ENCODE results near the gene MSANTD4.
"Not testable (repeated sequence)": the region's sequence is repeated elsewhere in the genome, so short reads cannot be mapped to it uniquely, and the experiment has no call there.

Gene MSANTD4

GRCh38 chr11:106014035-106014434 lies 8.0 kb downstream of the MSANTD4 start:
- H3K9me3 ChIP-seq (replicated peaks; ENCODE audit: insufficient read depth, low read length), result no peaks in the 10 kb centered on the region
- H4K20me1 ChIP-seq (ENCODE audit: insufficient read depth, low read length), result no peaks in the 10 kb centered on the region
- no peak for TF ChIP-seq EZH2phosphoT487 (IDR thresholded peaks at IDR 0.05; ENCODE audit: low read length)
- no peak for TF ChIP-seq CTCF (IDR thresholded peaks at IDR 0.05; ENCODE audit: low read length)
- no peak for TF ChIP-seq EZH2 (optimal IDR thresholded peaks at IDR 0.05; ENCODE audit: low read depth, low read length)
- no peaks in the 10 kb centered on the region for H3F3A ChIP-seq (ENCODE audit: insufficient read depth, low read length)
- H3K4me3 ChIP-seq (ENCODE audit: low read length), result no peak overlapping the region
- H3K4me1 ChIP-seq (ENCODE audit: low read length), result no peaks in the 10 kb centered on the region
- H3K9me2 ChIP-seq (replicated peaks; ENCODE audit: insufficient read depth, low read length), result no peaks in the 10 kb centered on the region
- no peaks in the 10 kb centered on the region for H3K27me3 ChIP-seq (replicated peaks; ENCODE audit: insufficient read depth, low read length)
- peaks cover 20% of the 10 kb centered on the region for H3K79me2 ChIP-seq (ENCODE audit: low read length)
- no peak overlapping the region for H2AFZ ChIP-seq (ENCODE audit: low read length)
- peaks cover 7% of the 10 kb centered on the region; the same call in 1 of the 2 replicates for H3K36me3 ChIP-seq (replicated peaks; ENCODE audit: insufficient read depth, low read length)
- H3K4me2 ChIP-seq (ENCODE audit: low read depth, low read length), result no peak overlapping the region
- no peak for DNase-seq
- H3K27ac ChIP-seq (ENCODE audit: low read length), result no peak overlapping the region
- H3K9ac ChIP-seq (ENCODE audit: low read length), result no peak overlapping the region

GRCh38 chr11:106012744-106013143 lies 9.3 kb downstream of the MSANTD4 start:
- no peaks in the 10 kb centered on the region for H3K9me2 ChIP-seq (replicated peaks; ENCODE audit: insufficient read depth, low read length)
- H3K4me3 ChIP-seq (ENCODE audit: low read length), result no peak overlapping the region
- no peak overlapping the region for H2AFZ ChIP-seq (ENCODE audit: low read length)
- H3K4me1 ChIP-seq (ENCODE audit: low read length), result no peaks in the 10 kb centered on the region
- no peak overlapping the region for H3K9ac ChIP-seq (ENCODE audit: low read length)
- H3K9me3 ChIP-seq (replicated peaks; ENCODE audit: insufficient read depth, low read length), result no peaks in the 10 kb centered on the region
- DNase-seq, result no peak
- no peaks in the 10 kb centered on the region for H3K27me3 ChIP-seq (replicated peaks; ENCODE audit: insufficient read depth, low read length)
- H3K4me2 ChIP-seq (ENCODE audit: low read depth, low read length), result no peak overlapping the region
- H4K20me1 ChIP-seq (ENCODE audit: insufficient read depth, low read length), result no peaks in the 10 kb centered on the region
- peaks cover 7% of the 10 kb centered on the region; the same call in 1 of the 2 replicates for H3K36me3 ChIP-seq (replicated peaks; ENCODE audit: insufficient read depth, low read length)
- H3K27ac ChIP-seq (ENCODE audit: low read length), result no peak overlapping the region
- TF ChIP-seq CTCF (IDR thresholded peaks at IDR 0.05; ENCODE audit: low read length) (no peak), EZH2phosphoT487 (IDR thresholded peaks at IDR 0.05; ENCODE audit: low read length) (no peak), EZH2 (optimal IDR thresholded peaks at IDR 0.05; ENCODE audit: low read depth, low read length) (no peak)
- no peaks in the 10 kb centered on the region for H3F3A ChIP-seq (ENCODE audit: insufficient read depth, low read length)
- peaks cover 12% of the 10 kb centered on the region; the same call in 1 of the 2 replicates for H3K79me2 ChIP-seq (ENCODE audit: low read length)

GRCh38 chr11:106011481-106011880 lies 10.6 kb downstream of the MSANTD4 start:
- Histone ChIP-seq H3K4me2 (ENCODE audit: low read depth, low read length) (no peak overlapping the region), H3K4me1 (ENCODE audit: low read length) (no peaks in the 10 kb centered on the region), H3K9ac (ENCODE audit: low read length) (no peak overlapping the region), H2AFZ (ENCODE audit: low read length) (no peak overlapping the region), H3K27me3 (replicated peaks; ENCODE audit: insufficient read depth, low read length) (no peaks in the 10 kb centered on the region), H3K79me2 (ENCODE audit: low read length) (peaks cover 12% of the 10 kb centered on the region; the same call in 1 of the 2 replicates), H3K4me3 (ENCODE audit: low read length) (no peak overlapping the region), H3K36me3 (replicated peaks; ENCODE audit: insufficient read depth, low read length) (peaks cover 7% of the 10 kb centered on the region; the same call in 1 of the 2 replicates), H3K9me3 (replicated peaks; ENCODE audit: insufficient read depth, low read length) (no peaks in the 10 kb centered on the region), H3K27ac (ENCODE audit: low read length) (no peak overlapping the region), H3F3A (ENCODE audit: insufficient read depth, low read length) (no peaks in the 10 kb centered on the region), H3K9me2 (replicated peaks; ENCODE audit: insufficient read depth, low read length) (no peaks in the 10 kb centered on the region), H4K20me1 (ENCODE audit: insufficient read depth, low read length) (no peaks in the 10 kb centered on the region)
- TF ChIP-seq CTCF (IDR thresholded peaks at IDR 0.05; ENCODE audit: low read length) (no peak), EZH2 (optimal IDR thresholded peaks at IDR 0.05; ENCODE audit: low read depth, low read length) (no peak), EZH2phosphoT487 (IDR thresholded peaks at IDR 0.05; ENCODE audit: low read length) (no peak)
- DNase-seq, result no peak

GRCh38 chr11:106003094-106003493 lies 18.9 kb downstream of the MSANTD4 start:
- not testable (repeated sequence) for H3K79me2 ChIP-seq (ENCODE audit: low read length); H3K4me3 ChIP-seq (ENCODE audit: low read length); H3K9ac ChIP-seq (ENCODE audit: low read length); H3K9me2 ChIP-seq (replicated peaks; ENCODE audit: insufficient read depth, low read length); H3K4me1 ChIP-seq (ENCODE audit: low read length); H3K27ac ChIP-seq (ENCODE audit: low read length); H3K9me3 ChIP-seq (replicated peaks; ENCODE audit: insufficient read depth, low read length); H3K27me3 ChIP-seq (replicated peaks; ENCODE audit: insufficient read depth, low read length); H3K4me2 ChIP-seq (ENCODE audit: low read depth, low read length); H4K20me1 ChIP-seq (ENCODE audit: insufficient read depth, low read length); H2AFZ ChIP-seq (ENCODE audit: low read length); DNase-seq; H3F3A ChIP-seq (ENCODE audit: insufficient read depth, low read length); H3K36me3 ChIP-seq (replicated peaks; ENCODE audit: insufficient read depth, low read length)

Data from MM.1S (cell line).